Transverse colon (tissue), 4 donors: ENCODE measurements around the gene SLC35F6. TPM values are rescaled to one million over a fixed set of nuclear protein-coding genes. Genes with fewer than 3 reads are reported as not detected.

ENCODE experiments used
- DNase-seq: peaks from one replicate; pipeline ENCODE4 v3.0.0-alpha.2; 2019
- H3K27ac ChIP-seq, 4 donors: fragments of 200-600 bp; sonication (generic); 2 replicates each; pipeline ENCODE4 v1.5.1; 2016 to 2018; ENCODE audit warnings: inconsistent platforms in 4 of 4
- H3K27me3 ChIP-seq: fragments of 200-600 bp; sonication (generic); 2 replicates; pipeline ENCODE4 v1.5.1; 2017; ENCODE audit warnings: inconsistent platforms
- H3K36me3 ChIP-seq, 4 donors: fragments of 200-600 bp; sonication (generic); 2 replicates each; pipeline ENCODE4 v1.5.1; 2017 to 2019; ENCODE audit warnings: inconsistent platforms in 4 of 4
- H3K4me1 ChIP-seq, 4 donors: fragments of 200-600 bp; sonication (generic); 2 replicates each; pipeline ENCODE4 v1.5.1; 2017 to 2020; ENCODE audit warnings: inconsistent platforms in 4 of 4
- H3K4me3 ChIP-seq, 4 donors: fragments of 200-600 bp; sonication (generic); 1 replicate in 1 of 4; 2 replicates in 3 of 4; pipeline versions ENCODE4 v1.5.1 to v1.6.1; 2017 to 2019; ENCODE audit warnings: inconsistent platforms in 4 of 4
- H3K9me3 ChIP-seq, 2 donors: fragments of 200-600 bp; sonication (generic); 2 replicates each; pipeline ENCODE4 v1.5.1; 2017 to 2019; ENCODE audit warnings: inconsistent platforms in 2 of 2
- EP300 ChIP-seq: sonication (generic); formaldehyde crosslinking; IDR thresholded peaks from one replicate; pipeline ENCODE4 v1.6.1; 2017; ENCODE audit warnings: antibody characterized with exemption, low read depth
- POLR2A ChIP-seq: fragments of 450-650 bp; IDR thresholded peaks from one replicate; pipeline ENCODE4 v1.6.1; 2016; ENCODE audit warnings: antibody characterized with exemption, mild to moderate bottlenecking, moderate library complexity
- POLR2AphosphoS5 ChIP-seq, 3 donors: sonication (generic); formaldehyde crosslinking; IDR thresholded peaks; one replicate each; pipeline ENCODE4 v1.6.1; 2016; ENCODE audit warnings: antibody characterized with exemption in 3 of 3
- WGBS, 2 donors: methylation state at CpG; one replicate each; pipeline ENCODE4 v1.1.5; 2018; ENCODE audit warnings: low coverage in 1 of 2; 5-methylcytosine and 5-hydroxymethylcytosine counted together
- in situ Hi-C, 4 donors: fragments of 200-750 bp; cut with MboI; loops; one replicate each; pipeline versions ENCODE4 v1.15.0 to v1.15.1; 2017; ENCODE audit warnings: low sequenced_read_pairs in 3 of 4, low pct_ligation_motif_present in 1 of 4, low pct_unique_long_range_greater_than_20kb in 1 of 4
- intact Hi-C: fragments of 100-400 bp; cut with DNase I; formaldehyde crosslinking; loops from one replicate; pipeline ENCODE4 v1.15.1; 2023; ENCODE audit warnings: low total_unique reads
- total RNA-seq, 4 donors: library from RNA; depleted of rRNA; stranded (reverse); fragments of >200 nt; gene quantifications; one replicate each; pipeline ENCODE4 v1.1.0, GENCODE V29; 2016
- TF ChIP-seq, protein P1 (sequence below), 5 experiments: fragments of 200-600 bp in 3 of 5; fragments of 450-650 bp in 2 of 5; sonication (generic) in 3 of 5; IDR thresholded peaks; 1 replicate in 2 of 5; 2 replicates in 3 of 5; pipeline ENCODE4 v1.5.1; 2016 to 2017; ENCODE audit warnings: antibody characterized with exemption in 5 of 5, inconsistent platforms in 3 of 5, mild to moderate bottlenecking in 2 of 5, moderate library complexity in 1 of 5

SLC35F6 gene
- total RNA-seq, 4 donors from 2014 or later: 23.3 to 36.3 (median 33.3) TPM

GRCh38 chr2:26801328-26801727, 37.2 kb downstream of the SLC35F6 start:
- Histone ChIP-seq H3K4me1 (no peaks in the 10 kb centered on the region), H3K27ac (no peak overlapping the region), H3K4me3 (no peak overlapping the region), H3K27me3 (no peaks in the 10 kb centered on the region), H3K36me3 (no peaks in the 10 kb centered on the region), H3K9me3 (no peaks in the 10 kb centered on the region)
- TF ChIP-seq POLR2A (no peak), EP300 (no peak), POLR2AphosphoS5 (IDR thresholded peaks at IDR 0.05) (no peak)
- TF ChIP-seq, protein P1, sequence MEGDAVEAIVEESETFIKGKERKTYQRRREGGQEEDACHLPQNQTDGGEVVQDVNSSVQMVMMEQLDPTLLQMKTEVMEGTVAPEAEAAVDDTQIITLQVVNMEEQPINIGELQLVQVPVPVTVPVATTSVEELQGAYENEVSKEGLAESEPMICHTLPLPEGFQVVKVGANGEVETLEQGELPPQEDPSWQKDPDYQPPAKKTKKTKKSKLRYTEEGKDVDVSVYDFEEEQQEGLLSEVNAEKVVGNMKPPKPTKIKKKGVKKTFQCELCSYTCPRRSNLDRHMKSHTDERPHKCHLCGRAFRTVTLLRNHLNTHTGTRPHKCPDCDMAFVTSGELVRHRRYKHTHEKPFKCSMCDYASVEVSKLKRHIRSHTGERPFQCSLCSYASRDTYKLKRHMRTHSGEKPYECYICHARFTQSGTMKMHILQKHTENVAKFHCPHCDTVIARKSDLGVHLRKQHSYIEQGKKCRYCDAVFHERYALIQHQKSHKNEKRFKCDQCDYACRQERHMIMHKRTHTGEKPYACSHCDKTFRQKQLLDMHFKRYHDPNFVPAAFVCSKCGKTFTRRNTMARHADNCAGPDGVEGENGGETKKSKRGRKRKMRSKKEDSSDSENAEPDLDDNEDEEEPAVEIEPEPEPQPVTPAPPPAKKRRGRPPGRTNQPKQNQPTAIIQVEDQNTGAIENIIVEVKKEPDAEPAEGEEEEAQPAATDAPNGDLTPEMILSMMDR (IDR thresholded peaks at IDR 0.05): no peak
- in situ Hi-C loops: no loop called here
- WGBS, 2 donors: 70 to 89% methylated on average over 4 of the region's 4 CpGs
- intact Hi-C loops: no loop called here
- DNase-seq: no peak

GRCh38 chr2:26801796-26802195, 37.7 kb downstream of the SLC35F6 start:
- in situ Hi-C loops: no loop called here
- no peak for TF ChIP-seq POLR2AphosphoS5 (IDR thresholded peaks at IDR 0.05)
- TF ChIP-seq EP300: no peak
- TF ChIP-seq POLR2A: no peak
- TF ChIP-seq, protein P1 (IDR thresholded peaks at IDR 0.05): no peak

GRCh38 chr2:26805241-26805676, 41.2 kb downstream of the SLC35F6 start:
- no peaks in the 10 kb centered on the region for H3K9me3 ChIP-seq
- in situ Hi-C loops: no loop called here

More at GRCh38 chr2:26801796-26802195, 37.7 kb downstream of the SLC35F6 start:
- Histone ChIP-seq H3K27me3 (no peaks in the 10 kb centered on the region), H3K36me3 (no peaks in the 10 kb centered on the region), H3K4me1 (no peaks in the 10 kb centered on the region), H3K27ac (no peak overlapping the region), H3K4me3 (no peak overlapping the region), H3K9me3 (no peaks in the 10 kb centered on the region)
- no peak for DNase-seq
- WGBS, 2 donors: 94 to 96% methylated on average over 7 of the region's 7 CpGs
- intact Hi-C loops: no loop called here

DNA sequence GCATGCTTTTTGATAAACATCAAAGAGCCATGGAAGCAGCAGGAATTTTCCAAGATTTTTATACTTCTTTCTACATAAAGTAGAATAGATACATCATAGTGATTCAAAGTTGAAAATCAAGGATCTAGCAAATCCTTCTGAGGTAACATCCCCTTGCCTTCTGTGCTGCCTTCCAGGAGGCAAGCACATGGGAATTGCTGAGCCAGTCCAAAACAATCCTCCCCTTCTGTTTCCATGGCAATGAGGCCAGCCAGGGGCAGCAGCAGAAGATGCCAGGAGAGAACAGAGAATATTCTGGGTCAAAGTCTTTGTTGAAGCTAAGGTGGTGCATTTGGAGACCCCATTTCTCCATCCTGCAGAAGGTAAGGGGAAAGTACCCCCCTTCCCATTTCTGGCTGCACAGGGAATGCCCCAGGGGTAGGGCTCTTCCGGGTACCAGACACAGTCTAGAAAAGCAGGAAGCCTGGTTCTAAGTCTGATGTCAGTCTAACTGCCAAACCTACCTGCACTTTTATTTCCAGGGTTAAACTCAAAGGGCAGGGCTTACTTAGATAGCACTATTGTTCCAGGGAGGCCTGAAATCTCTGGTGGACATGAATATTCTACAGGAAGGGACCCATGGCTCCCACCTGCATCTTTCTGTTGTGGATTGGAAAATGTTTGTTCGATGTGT, 43.8 kb downstream of the SLC35F6 start:
- in situ Hi-C loops: no loop called here
- intact Hi-C loops: no loop called here
- DNase-seq: no peak

More at GRCh38 chr2:26805241-26805676, 41.2 kb downstream of the SLC35F6 start:
- 79 to 88% methylated on average over 3 to 5 of the region's 5 CpGs for WGBS, 2 donors
- no peak for DNase-seq
- no peaks in the 10 kb centered on the region for H3K4me1 ChIP-seq
- no peaks in the 10 kb centered on the region for H3K36me3 ChIP-seq
- intact Hi-C loops: no loop called here
- H3K27me3 ChIP-seq: no peaks in the 10 kb centered on the region
- H3K27ac ChIP-seq: no peak overlapping the region
- TF ChIP-seq EP300 (no peak), POLR2AphosphoS5 (IDR thresholded peaks at IDR 0.05) (no peak), POLR2A (no peak)
- TF ChIP-seq, protein P1 (IDR thresholded peaks at IDR 0.05): no peak
- no peak overlapping the region for H3K4me3 ChIP-seq

More for the DNA sequence above, 43.8 kb downstream of the SLC35F6 start:
- no peaks in the 10 kb centered on the region for H3K36me3 ChIP-seq
- no peak overlapping the region for H3K27ac ChIP-seq
- no peaks in the 10 kb centered on the region for H3K4me1 ChIP-seq
- TF ChIP-seq, protein P1 (IDR thresholded peaks at IDR 0.05): no peak
- TF ChIP-seq POLR2A: no peak
- no peaks in the 10 kb centered on the region for H3K9me3 ChIP-seq
- H3K27me3 ChIP-seq: peaks cover 6% of the 10 kb centered on the region
- WGBS, 2 donors: 54 to 100% methylated on average over 1 to 2 of the region's 2 CpGs
- no peak overlapping the region for H3K4me3 ChIP-seq
